Measurements from ENCODE around the gene ANAPC5. TPM values are rescaled to one million over a fixed set of nuclear protein-coding genes. Genes with fewer than 3 reads are reported as not detected.
"Not testable (repeated sequence)": the region's sequence is repeated elsewhere in the genome, so short reads cannot be mapped to it uniquely, and the experiment has no call there.

The ANAPC5 gene
- total RNA-seq, 1 experiment from 2014 or later = 132 TPM

DNA sequence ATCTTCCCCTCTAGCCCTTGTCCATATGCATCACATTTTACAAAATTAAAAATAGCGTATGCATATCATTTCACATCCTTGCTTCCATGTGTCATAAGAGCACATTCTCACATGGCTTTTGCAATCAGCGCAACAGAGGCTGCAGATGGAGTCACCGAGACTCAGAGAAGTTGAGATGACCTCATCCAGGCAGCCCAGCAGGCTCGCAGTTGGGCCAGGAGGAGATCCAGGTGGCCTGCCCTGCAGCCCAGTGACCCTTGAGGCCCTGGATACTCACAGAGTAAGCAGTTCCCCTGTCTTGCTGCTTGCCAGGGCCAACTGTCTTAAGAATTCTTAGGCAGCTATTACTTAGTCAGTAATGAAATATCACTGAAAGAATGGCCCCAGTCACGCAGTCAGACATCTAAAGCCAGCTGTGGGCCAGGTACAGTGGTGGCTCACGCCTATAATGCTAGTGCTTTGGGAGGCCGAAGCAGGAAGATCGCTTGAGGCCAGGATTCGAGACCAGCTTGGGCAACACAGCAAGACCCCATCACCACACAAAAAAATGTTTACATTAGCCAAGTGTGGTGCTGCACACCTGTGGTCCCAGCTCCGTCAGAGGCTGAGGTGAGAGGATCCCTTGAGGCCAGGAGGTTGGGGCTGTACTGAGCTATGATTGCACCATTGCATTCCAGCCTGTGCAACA lies 64.8 kb downstream of the ANAPC5 start:
- no peak for DNase-seq (ENCODE audit: low spot score)

DNA sequence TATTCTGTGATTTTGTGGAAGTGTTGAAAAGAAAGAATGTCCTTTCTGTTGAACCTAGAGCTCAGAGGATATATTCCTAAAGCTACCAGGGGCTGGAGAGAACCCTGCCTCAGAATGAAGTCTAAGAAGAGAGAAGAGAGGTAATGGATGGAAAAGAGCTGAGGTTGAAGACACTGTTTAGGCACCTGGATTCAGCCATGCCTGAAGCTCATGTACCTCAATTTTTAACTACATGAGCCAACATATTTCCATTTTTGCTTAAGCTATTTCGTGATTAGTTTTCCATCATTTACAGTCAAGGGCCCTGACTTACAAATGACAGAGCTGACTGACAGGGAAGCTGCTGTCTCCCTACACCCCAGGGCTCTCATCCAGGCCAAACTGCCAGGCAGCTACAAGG lies 66.4 kb downstream of the ANAPC5 start:
- no peak for DNase-seq (ENCODE audit: low spot score)

- DNase-seq (ENCODE audit: low spot score) = no peak
Measured at GRCh38 chr12:121284551-121285390, 67.4 kb downstream of the ANAPC5 start.

- DNase-seq (ENCODE audit: low spot score) = no peak
Measured at GRCh38 chr12:121283841-121284240, 68.4 kb downstream of the ANAPC5 start.

DNA sequence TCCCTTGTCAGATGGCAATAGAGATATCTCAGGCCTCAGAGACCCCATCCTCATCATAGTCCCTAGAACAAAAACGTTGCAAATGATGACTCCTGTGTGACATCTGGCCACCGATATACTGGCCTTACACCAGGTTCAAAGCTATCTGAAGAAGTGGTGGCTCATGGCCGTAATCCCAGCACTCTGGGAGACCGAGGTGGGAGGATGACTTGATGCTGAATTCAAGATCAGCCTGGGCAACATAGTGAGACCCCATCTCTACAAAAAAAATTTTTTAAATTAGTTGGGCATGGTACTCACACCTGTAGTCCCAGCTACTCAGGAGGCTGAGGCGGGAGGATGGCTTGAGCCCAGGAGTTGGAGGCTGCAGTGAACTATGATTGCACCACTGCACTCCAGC lies 68.8 kb downstream of the ANAPC5 start:
- DNase-seq (ENCODE audit: low spot score) = no peak

DNA sequence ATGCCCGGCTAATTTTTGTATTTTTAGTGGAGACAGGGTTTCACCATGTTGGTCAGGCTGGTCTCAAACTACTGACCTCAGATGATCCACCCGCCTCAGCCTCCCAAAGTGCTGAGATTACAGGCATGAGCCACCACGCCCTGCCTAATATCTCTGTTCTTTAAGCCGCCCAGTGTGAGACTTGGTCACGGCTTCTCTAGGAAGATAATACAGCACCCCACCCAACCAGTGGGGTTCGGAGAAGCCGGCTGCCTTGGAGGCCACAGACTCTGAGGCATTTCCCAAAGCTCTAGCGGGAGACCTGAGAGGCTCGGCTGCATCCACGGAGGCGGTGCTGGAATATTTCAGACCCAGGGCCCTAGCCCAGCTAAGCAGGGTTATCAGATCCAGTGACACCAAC lies 69.3 kb downstream of the ANAPC5 start:
- DNase-seq (ENCODE audit: low spot score) = not testable (repeated sequence)

- no peak for DNase-seq (ENCODE audit: low spot score)
Measured at GRCh38 chr12:121282072-121282742, 70.0 kb downstream of the ANAPC5 start.

DNA sequence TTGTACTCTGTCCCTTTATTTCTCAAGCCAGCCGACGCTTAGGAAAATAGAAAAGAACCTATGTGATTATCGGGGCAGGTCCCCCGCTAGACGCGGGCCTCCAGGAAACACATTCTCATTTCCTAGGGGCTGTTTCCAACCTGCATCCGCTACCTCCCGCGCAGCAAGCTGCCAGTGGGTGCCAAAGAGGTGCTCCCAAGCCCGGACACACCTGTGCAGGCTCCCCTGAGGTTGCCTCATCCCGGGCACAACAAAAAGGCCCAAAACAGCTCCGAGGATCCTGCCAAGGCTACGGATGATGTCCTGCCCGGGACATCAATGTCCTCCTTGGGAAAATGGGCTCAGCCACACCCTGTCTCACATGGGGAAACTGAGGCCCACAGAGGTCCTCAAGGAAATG lies 71.1 kb downstream of the ANAPC5 start:
- not testable (repeated sequence) for DNase-seq (ENCODE audit: low spot score)

DNA sequence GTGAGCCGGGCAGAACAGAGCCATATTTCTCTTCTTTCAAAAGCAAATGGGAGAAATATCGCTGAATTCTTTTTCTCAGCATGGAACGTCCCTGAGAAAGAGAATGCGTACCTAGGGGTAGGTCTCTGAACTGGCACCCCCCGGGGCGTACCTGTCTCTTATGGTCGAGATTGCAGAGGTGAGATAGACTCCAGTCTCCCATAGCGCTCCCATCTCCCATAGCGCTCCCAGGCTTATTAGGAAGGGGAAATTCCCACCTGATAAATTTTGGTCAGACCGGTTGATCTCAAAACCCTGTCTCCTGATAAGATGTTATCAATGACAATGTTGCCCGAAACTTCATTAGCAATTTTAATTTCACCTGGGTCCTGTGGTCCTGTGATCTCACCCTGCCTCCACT lies 71.7 kb downstream of the ANAPC5 start:
- not testable (repeated sequence) for DNase-seq (ENCODE audit: low spot score)

GRCh38 chr12:121279507-121279915 lies 72.7 kb downstream of the ANAPC5 start:
- DNase-seq (ENCODE audit: low spot score) = no peak

- DNase-seq (ENCODE audit: low spot score) = no peak
Measured at GRCh38 chr12:121279071-121279375, 73.2 kb downstream of the ANAPC5 start.

DNA sequence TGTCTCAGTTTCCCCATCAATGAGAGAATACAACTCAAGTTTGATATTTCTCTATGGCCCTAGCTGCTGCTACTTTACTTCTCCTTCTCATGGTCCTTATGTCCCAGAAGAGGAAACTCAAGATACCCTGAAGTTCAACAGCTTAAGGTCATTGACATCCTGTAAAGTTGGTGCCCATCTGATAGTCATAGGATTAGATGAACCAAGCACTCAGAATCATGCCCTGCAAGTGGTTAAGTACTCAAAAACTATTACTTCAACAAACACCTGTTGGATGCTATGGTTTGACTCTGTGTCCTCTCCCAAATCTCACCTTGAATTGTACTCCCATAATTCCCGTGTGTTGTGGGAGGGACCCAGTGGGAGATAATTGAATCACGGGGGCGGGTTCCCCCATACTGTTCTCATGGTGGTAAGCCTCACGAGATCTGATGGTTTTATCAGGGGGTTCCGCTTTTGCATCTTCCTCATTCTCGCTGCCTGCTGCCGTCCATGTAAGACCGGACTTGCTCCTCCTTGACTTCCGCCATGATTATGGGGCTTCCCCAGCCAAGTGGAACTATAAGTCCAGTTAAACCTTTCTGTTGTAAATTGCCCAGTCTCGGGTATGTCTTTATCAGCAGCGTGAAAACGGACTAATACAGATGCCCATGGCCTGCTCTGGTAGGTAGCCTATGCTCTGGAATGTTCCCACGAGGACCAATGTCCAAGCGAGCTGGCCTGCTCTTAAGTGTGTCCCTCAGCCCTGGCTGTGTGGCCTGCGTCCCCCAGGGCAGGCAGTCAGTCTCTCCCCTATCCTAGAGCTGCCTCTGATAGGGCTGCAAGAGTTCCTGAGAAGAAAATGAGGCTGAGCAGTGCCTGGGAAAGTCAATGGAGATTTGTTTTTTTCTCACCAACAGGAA lies 73.8 kb downstream of the ANAPC5 start:
- DNase-seq (ENCODE audit: low spot score) = no peak

- DNase-seq (ENCODE audit: low spot score) = no peak
Measured at GRCh38 chr12:121277374-121277759, 74.8 kb downstream of the ANAPC5 start.

GRCh38 chr12:121274036-121274763 lies 78.0 kb downstream of the ANAPC5 start:
- no peak for DNase-seq (ENCODE audit: low spot score)

GRCh38 chr12:121273364-121273896 lies 78.8 kb downstream of the ANAPC5 start:
- no peak for DNase-seq (ENCODE audit: low spot score)

- no peak for DNase-seq (ENCODE audit: low spot score)
Measured at GRCh38 chr12:121267822-121268221, 84.4 kb downstream of the ANAPC5 start.

- DNase-seq (ENCODE audit: low spot score) = no peak
Measured at GRCh38 chr12:121264951-121265515, 87.2 kb downstream of the ANAPC5 start.

GRCh38 chr12:121264135-121264534 lies 88.1 kb downstream of the ANAPC5 start:
- DNase-seq (ENCODE audit: low spot score) = no peak

DNA sequence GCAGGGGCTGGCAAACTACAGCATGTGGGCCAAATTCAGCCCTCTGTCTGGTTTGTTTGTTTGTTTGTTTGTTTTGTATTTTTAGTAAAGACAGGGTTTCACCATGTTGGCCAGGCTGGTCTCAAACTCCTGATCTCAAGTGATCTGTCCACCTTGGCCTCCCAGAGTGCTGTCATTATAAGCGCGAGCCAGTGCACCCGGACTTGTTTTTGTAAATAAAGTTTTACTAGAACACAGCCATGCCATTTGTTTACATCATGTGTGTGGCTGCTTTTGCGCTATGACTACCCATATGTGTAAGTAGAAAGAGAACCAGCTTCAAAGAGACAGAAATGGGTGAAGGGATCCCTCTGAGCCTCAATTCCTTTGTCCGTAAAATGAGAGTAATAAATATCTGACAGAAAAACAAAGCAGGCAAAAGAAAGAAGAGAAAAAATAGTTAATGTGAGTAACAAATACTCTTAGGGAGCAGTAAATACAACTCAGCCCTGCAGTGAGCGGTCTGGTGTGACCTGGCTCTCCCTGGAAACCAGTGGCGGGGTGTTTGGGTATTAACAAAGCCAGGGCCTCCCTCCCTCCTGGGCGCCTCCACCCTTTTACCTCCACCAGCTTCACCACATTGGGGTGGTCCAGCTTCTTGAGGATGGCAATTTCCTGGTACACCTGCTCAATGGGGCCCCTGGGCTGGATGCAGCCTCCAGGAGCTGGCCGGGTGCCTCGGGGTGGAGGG lies 88.8 kb downstream of the ANAPC5 start:
- no peak for DNase-seq (ENCODE audit: low spot score)

DNA sequence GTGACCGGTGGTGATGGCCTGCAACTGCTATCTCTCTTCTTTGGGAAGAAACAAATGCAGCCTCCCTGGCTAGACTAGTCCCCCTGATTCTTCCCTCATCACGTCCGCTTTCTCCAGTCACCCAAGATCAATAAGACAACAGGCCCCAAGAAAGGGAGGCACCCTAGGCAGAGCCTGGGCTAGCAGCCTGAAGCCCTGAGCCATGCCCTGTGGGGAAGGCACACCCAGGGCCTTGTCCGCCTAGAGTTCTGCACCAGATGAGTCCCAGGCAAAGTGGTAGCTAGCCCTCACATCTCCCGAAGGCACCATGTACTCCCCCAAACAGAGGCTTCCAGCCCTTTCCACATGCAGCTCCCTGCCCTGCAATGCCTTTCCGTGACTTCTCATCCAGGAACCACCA lies 90.8 kb downstream of the ANAPC5 start:
- DNase-seq (ENCODE audit: low spot score) = no peak

All from A172 (cell line).